ENCODE results near the gene SLC22A1.
A peak's percentile ranks its signal among the peaks of the same experiment; 100 is the strongest.
"Not testable (repeated sequence)": the region's sequence is repeated elsewhere in the genome, so short reads cannot be mapped to it uniquely, and the experiment has no call there.

The SLC22A1 gene

DNA sequence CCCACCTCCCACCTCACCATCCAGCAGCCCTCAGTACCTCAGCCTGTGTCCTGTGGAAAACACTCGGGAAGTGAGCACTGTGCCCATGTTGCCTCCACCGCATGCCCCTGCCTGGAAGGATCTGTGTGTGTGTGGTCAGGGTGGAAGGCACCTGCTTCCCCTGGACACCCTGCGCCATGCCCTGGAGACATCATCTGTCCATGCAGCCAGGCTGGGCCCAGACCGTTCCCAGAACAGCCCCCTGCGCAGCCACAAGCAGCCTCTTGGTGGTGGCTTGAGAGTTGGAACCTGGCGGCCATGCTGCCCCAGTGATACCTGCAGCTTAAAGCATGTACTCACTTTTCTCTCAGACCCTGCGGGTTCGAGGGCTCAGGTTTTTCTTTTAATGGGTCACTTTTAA is 34.9 kb upstream of the SLC22A1 start:
- H3K4me3 ChIP-seq (ENCODE audit: low read depth, low read length), result no peak overlapping the region
- TF ChIP-seq, protein P1, sequence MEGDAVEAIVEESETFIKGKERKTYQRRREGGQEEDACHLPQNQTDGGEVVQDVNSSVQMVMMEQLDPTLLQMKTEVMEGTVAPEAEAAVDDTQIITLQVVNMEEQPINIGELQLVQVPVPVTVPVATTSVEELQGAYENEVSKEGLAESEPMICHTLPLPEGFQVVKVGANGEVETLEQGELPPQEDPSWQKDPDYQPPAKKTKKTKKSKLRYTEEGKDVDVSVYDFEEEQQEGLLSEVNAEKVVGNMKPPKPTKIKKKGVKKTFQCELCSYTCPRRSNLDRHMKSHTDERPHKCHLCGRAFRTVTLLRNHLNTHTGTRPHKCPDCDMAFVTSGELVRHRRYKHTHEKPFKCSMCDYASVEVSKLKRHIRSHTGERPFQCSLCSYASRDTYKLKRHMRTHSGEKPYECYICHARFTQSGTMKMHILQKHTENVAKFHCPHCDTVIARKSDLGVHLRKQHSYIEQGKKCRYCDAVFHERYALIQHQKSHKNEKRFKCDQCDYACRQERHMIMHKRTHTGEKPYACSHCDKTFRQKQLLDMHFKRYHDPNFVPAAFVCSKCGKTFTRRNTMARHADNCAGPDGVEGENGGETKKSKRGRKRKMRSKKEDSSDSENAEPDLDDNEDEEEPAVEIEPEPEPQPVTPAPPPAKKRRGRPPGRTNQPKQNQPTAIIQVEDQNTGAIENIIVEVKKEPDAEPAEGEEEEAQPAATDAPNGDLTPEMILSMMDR (IDR thresholded peaks at IDR 0.05; ENCODE audit: control insufficient read depth, extremely low read depth, insufficient read depth), result no peak
- DNase-seq (ENCODE audit: low read depth), result no peak

DNA sequence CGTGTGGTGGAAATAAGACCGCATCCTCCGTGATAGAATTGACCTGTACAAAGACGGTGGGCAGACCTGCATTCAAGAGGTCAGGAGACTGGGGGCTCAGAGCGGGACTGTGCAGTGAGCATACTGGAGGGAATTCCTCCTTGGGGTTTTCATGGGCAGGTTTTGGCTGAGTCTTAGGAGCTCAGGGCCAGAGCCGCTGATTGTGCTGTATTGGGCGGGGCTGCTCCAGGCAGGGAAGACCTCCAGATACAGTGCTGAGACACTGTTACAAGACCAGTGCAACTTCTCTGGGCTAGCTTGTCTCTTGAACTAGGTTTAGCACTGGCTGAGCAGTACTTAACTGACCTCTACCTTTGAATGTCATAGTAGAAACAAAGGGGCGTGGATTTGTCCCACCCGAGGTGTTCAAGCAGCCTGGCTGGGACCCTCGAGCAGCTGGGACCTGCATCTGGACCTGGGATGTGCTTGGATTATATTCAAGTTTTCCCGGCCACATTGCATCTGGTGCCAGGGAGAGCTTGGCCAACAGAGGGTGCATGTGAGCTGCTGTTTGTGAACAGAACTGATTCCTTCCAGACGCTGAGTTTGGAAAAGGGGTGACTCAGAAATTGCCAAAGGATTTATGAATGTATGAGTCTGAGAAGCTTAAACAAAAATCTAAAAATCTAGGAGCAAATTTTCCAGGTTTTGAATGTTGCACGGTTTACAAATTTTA is 33.4 kb upstream of the SLC22A1 start:
- no peak for DNase-seq (ENCODE audit: low read depth)
- H3K4me3 ChIP-seq (ENCODE audit: low read depth, low read length), result no peak overlapping the region
- TF ChIP-seq, protein P1 (IDR thresholded peaks at IDR 0.05; ENCODE audit: control insufficient read depth, extremely low read depth, insufficient read depth), result peak; percentile 89

DNA sequence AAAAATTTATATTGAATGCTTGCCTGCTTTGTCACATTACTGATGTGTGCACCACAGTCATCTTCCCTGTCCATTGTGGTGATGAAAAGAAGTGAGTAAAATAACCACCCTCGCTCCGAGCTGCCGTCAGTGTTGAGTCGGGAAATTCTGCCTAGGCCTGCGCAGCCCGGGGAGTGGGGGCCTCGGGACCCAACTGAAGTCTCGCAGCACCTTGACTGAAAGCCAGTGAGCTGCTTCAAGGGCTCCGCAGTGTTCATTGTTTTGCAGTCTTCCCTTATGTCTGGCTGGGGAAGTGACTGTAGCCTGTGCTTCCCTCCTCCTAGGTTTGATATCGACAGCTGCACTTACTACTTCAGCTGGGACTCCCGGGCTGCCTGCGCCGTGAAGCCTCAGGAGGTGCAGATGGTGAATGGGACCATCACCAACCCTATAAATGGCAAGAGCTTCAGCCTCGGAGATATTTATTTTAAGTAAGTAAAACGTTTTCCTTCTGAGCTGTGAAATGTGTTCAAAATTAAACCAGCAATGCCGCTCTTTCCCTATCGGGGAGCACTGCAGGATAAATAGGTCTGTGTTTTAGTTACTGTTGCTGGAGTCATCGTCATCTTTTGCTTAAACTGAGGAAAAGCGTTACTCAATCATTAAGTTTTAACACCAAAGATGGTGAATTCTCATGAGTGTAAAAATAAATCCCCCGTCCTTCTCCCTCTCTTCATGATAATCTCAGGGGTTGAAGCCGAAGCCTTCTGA is 32.7 kb upstream of the SLC22A1 start:
- no peak overlapping the region for H3K4me3 ChIP-seq (ENCODE audit: low read depth, low read length)
- TF ChIP-seq, protein P1 (IDR thresholded peaks at IDR 0.05; ENCODE audit: control insufficient read depth, extremely low read depth, insufficient read depth), result no peak
- DNase-seq (ENCODE audit: low read depth), result no peak

DNA sequence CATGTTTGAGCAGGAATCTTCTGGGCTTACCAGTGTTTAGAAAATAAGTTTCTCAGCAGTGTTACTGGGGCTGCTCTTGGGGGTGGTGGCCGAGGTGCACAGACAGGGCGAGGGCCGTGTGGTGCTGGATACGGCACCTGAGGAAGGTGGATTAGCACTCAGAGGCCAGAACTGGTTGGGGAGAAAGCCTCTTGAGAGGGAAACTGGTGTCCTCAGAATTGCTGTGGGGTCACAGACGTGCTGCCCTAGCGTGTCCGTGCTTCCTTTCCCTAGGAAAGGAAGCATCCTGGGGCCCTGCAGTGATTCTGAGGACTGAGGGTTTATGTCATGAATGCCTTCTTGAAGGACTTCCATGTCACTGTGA is 32.1 kb upstream of the SLC22A1 start:
- no peak for DNase-seq (ENCODE audit: low read depth)
- TF ChIP-seq, protein P1 (IDR thresholded peaks at IDR 0.05; ENCODE audit: control insufficient read depth, extremely low read depth, insufficient read depth), result no peak
- no peak overlapping the region for H3K4me3 ChIP-seq (ENCODE audit: low read depth, low read length)

DNA sequence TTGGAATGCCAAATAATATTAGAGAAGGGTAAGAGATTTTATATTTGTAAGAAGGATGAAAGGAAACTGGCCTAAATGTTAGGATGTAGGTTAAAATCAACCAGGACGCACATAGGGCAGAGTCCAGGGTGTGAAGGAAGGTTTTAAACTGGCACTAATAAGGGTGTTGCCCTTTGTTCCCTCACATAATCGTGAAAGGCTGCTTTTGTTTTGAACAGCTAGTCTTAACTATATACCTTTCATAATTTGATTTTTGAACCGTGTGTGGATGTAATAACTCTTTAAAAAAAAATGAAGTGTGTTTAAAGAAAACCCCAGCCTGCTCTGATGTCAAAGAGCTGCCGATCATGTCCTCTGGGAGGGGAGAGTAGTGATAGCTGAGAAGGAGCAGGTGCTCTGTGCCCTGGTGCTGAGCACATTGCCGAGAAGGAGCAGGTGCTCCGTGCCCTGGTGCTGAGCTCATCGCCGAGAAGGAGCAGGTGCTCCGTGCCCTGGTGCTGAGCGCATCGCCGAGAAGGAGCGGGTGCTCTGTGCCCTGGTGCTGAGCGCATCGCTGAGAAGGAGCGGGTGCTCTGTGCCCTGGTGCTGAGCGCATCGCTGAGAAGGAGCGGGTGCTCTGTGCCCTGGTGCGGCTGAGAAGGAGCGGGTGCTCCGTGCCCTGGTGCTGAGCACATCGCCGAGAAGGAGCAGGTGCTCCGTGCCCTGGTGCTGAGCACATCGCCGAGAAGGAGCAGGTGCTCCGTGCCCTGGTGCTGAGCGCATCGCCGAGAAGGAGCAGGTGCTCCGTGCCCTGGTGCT is 31.0 kb upstream of the SLC22A1 start:
- DNase-seq (ENCODE audit: low read depth); H3K4me3 ChIP-seq (ENCODE audit: low read depth, low read length): not testable (repeated sequence)

DNA sequence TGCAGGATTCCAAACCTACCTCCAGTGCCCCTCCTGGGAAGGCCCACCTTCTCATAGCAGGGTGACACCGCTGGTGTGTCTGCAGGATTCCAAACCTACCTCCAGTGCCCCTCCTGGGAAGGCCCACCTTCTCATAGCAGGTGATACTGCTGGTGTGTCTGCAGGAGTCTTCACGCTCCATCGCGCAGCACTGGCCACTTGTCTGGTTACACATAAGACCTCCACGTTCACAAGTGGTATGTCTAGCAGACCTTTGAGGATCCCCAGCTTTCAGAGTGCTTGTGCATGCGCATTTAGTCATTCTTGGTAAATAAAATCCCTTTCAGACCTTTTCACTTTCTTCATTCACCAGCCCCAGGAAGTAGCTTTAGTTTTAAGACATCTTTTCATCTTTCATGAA is 29.4 kb upstream of the SLC22A1 start:
- DNase-seq (ENCODE audit: low read depth); H3K4me3 ChIP-seq (ENCODE audit: low read depth, low read length): not testable (repeated sequence)

DNA sequence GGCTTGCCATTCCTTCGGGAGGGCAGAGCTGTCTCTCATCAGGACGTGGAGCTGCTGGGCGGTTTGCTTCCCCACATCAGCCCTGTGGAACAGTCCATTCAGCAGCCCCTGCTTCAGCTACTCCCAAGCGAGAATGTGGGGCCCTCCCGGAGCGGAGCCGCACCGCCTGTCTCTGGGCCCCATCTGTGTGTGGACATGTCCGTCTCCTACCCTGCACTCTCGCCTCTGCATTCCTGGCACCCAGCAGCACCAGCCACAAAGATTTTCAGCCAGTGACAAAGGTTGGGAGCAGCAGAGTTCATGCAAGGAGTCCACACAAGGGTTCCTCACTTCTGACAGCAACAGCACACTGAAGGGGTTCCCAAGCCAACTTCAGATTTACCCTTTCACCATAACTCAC is 29.0 kb upstream of the SLC22A1 start:
- no peak for DNase-seq (ENCODE audit: low read depth)
- H3K4me3 ChIP-seq (ENCODE audit: low read depth, low read length), result no peak overlapping the region
- TF ChIP-seq, protein P1 (IDR thresholded peaks at IDR 0.05; ENCODE audit: control insufficient read depth, extremely low read depth, insufficient read depth), result no peak
